Ovary (tissue), 9 donors: ENCODE results near the gene MEMO1. TPM values are rescaled to one million over a fixed set of nuclear protein-coding genes. Genes with fewer than 3 reads are reported as not detected.
A peak's percentile ranks its signal among the peaks of the same experiment; 100 is the strongest.
"Not testable (repeated sequence)": the region's sequence is repeated elsewhere in the genome, so short reads cannot be mapped to it uniquely, and the experiment has no call there.

Source experiments
- DNase-seq, 5 donors: peaks; one replicate each; pipeline ENCODE4 v3.0.0-alpha.2; 2019 to 2020
- H3K27ac ChIP-seq, 2 donors: fragments of 200-600 bp; one replicate each; pipeline versions ENCODE4 v1.5.1 to v1.8.0; 2019 to 2022
- H3K27me3 ChIP-seq: fragments of 200-600 bp; one replicate; pipeline ENCODE4 v1.8.0; 2022
- H3K36me3 ChIP-seq: fragments of 200-600 bp; sonication (generic); one replicate; pipeline ENCODE4 v1.5.1; 2019
- H3K4me1 ChIP-seq: one replicate; pipeline ENCODE4 v1.8.1; 2013; ENCODE audit warnings: mild to moderate bottlenecking, moderate library complexity; ENCODE audit not compliant: insufficient read depth
- H3K4me3 ChIP-seq: fragments of 200-600 bp; sonication (generic); one replicate; pipeline ENCODE4 v1.5.1; 2017
- H3K9me3 ChIP-seq, 2 donors: fragments of 200-600 bp in 1 of 2; sonication (generic) in 1 of 2; one replicate each; pipeline versions ENCODE4 v1.5.1 to v1.8.1; 2013 to 2019; ENCODE audit warnings: mild to moderate bottlenecking in 1 of 2, moderate library complexity in 1 of 2
- EP300 ChIP-seq: sonication (generic); formaldehyde crosslinking; IDR thresholded peaks from one replicate; pipeline ENCODE4 v1.6.1; 2017; ENCODE audit warnings: antibody characterized with exemption
- POLR2A ChIP-seq: fragments of 450-650 bp; IDR thresholded peaks from one replicate; pipeline ENCODE4 v1.6.1; 2017; ENCODE audit warnings: antibody characterized with exemption, mild to moderate bottlenecking, moderate library complexity
- WGBS, 3 donors: extraction: QIAGEN DNeasy Blood & Tissue Kit in 1 of 3; methylation state at CpG; one replicate each; pipeline versions ENCODE4 v1.1.5 to v1.1.7; 2013 to 2017; 5-methylcytosine and 5-hydroxymethylcytosine counted together
- intact Hi-C, 4 donors: fragments of 100-400 bp; cut with DNase I; formaldehyde crosslinking; loops; one replicate each; pipeline versions ENCODE4 v1.11.0 to v1.15.1; 2022 to 2023
- polyA plus RNA-seq, 2 donors: library from polyadenylated mRNA; stranded (reverse); fragments of 200-250 nt in 1 of 2; fragments of 350-450 nt in 1 of 2; fragmentation: Illumina TruSeq in 1 of 2; extraction: RNeasy Lipid Tissue Mini Kit (QIAGEN cat#74804) in 1 of 2; gene quantifications; one replicate each; pipeline ENCODE4 v1.2.3, GENCODE V29; 2013 to 2014
- total RNA-seq, 7 donors: library from RNA; depleted of rRNA in 2 of 7; stranded (reverse); fragments of >200 nt in 2 of 7; fragmentation: NEBNext Ultra II Directional in 3 of 7; extraction: Animal tissue kit (Norgen Biotek cat#: 25700) in 3 of 7; gene quantifications; one replicate each; pipeline versions ENCODE4 v1.1.0 to v1.2.4, GENCODE V29; 2016 to 2023
- TF ChIP-seq, protein P1 (sequence below), 3 donors: fragments of 450-650 bp in 2 of 3; fragments of 200-600 bp in 1 of 3; IDR thresholded peaks; one replicate each; pipeline versions ENCODE4 v1.5.1 to v1.8.0; 2016 to 2022; ENCODE audit warnings: antibody characterized with exemption in 3 of 3, mild to moderate bottlenecking in 1 of 3
- donor health status: DM: no; HTN: no; CAD: no; lungs with moderate emphysema.
- donor health status: DM: no; HTN: no; CAD: no.
- donor health status: Bipolar disorder and iron deficiency.
- donor health status: DM: yes; HTN: yes; CAD: no.
- donor health status: DM: no; HTN: no; CAD: no.
- donor health status: DM: yes; HTN: yes; CAD: no.

Gene MEMO1
- total and polyA plus RNA-seq, 9 donors: 19.0 to 41.3 (median 28.9) TPM

- H3K27ac ChIP-seq: no peak overlapping the region
- TF ChIP-seq EP300: no peak
- TF ChIP-seq, protein P1, sequence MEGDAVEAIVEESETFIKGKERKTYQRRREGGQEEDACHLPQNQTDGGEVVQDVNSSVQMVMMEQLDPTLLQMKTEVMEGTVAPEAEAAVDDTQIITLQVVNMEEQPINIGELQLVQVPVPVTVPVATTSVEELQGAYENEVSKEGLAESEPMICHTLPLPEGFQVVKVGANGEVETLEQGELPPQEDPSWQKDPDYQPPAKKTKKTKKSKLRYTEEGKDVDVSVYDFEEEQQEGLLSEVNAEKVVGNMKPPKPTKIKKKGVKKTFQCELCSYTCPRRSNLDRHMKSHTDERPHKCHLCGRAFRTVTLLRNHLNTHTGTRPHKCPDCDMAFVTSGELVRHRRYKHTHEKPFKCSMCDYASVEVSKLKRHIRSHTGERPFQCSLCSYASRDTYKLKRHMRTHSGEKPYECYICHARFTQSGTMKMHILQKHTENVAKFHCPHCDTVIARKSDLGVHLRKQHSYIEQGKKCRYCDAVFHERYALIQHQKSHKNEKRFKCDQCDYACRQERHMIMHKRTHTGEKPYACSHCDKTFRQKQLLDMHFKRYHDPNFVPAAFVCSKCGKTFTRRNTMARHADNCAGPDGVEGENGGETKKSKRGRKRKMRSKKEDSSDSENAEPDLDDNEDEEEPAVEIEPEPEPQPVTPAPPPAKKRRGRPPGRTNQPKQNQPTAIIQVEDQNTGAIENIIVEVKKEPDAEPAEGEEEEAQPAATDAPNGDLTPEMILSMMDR (IDR thresholded peaks at IDR 0.05): no peak
- no peak for TF ChIP-seq POLR2A
Measured at GRCh38 chr2:32051836-32052439, 41.1 kb upstream of the MEMO1 start.

DNA sequence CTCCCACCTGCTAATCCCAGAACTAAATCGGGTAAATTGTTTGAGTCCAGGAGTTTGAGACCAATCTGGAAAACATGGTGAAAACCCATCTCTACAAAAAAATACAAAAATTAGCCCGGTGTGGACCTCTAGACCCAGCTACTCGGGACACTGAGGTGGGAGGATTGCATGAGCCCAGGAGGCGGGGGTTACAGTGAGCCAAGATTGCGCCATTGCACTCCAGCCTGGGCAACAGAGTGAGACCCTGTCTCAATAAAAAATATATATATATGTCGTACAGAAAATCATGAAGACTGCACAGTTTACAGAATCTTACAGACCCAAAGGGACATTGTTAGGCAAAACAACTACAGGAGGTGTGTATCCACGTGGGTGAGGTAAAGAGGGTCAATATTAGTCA lies 32.8 kb upstream of the MEMO1 start:
- 67 to 78% (median 73%) methylated on average over 7 of the region's 7 CpGs for WGBS, 3 donors
- no peaks in the 10 kb centered on the region for H3K36me3 ChIP-seq
- peaks cover 4% of the 10 kb centered on the region for H3K4me1 ChIP-seq
- DNase-seq: no peak
- no peak overlapping the region for H3K27ac ChIP-seq
- H3K27me3 ChIP-seq: no peaks in the 10 kb centered on the region
- intact Hi-C loops: no loop called here
- TF ChIP-seq, protein P1 (IDR thresholded peaks at IDR 0.05): no peak
- no peak for TF ChIP-seq EP300
- TF ChIP-seq POLR2A: no peak
- no peak overlapping the region for H3K4me3 ChIP-seq
- H3K9me3 ChIP-seq: no peaks in the 10 kb centered on the region

More at GRCh38 chr2:32051836-32052439, 41.1 kb upstream of the MEMO1 start:
- H3K36me3 ChIP-seq: no peaks in the 10 kb centered on the region
- H3K27me3 ChIP-seq: no peaks in the 10 kb centered on the region
- DNase-seq: no peak
- no peaks in the 10 kb centered on the region for H3K4me1 ChIP-seq
- H3K9me3 ChIP-seq: no peaks in the 10 kb centered on the region
- H3K4me3 ChIP-seq: no peak overlapping the region
- 94 to 97% (median 94%) methylated on average over 11 of the region's 11 CpGs for WGBS, 3 donors
- intact Hi-C loops: no loop called here

- H3K4me3 ChIP-seq: peak within 1 kb of the TSS; percentile 99
- H3K36me3 ChIP-seq: no peaks in the 10 kb centered on the region
- 0 to 1% (median 0%) methylated on average over 43 of the region's 43 CpGs for WGBS, 3 donors
- DNase-seq: peak; percentile 89 to 94 (median 92)
- peak within 1 kb of the TSS; percentile 65 to 80 for H3K27ac ChIP-seq
- intact Hi-C loops: no loop called here
- H3K9me3 ChIP-seq: no peaks in the 10 kb centered on the region
- peaks cover 5% of the 10 kb centered on the region for H3K4me1 ChIP-seq
- no peaks in the 10 kb centered on the region for H3K27me3 ChIP-seq
- TF ChIP-seq, protein P1 (IDR thresholded peaks at IDR 0.05): no peak
- TF ChIP-seq POLR2A: peak; percentile 76
- TF ChIP-seq EP300: no peak
Measured at GRCh38 chr2:32039447-32040219, 28.8 kb upstream of the MEMO1 start, which contains the start of gene DPY30. Gene DPY30 (minus strand): TSS chr2:32039805. CDS start chr2:32039456, 349 bp downstream.

DNA sequence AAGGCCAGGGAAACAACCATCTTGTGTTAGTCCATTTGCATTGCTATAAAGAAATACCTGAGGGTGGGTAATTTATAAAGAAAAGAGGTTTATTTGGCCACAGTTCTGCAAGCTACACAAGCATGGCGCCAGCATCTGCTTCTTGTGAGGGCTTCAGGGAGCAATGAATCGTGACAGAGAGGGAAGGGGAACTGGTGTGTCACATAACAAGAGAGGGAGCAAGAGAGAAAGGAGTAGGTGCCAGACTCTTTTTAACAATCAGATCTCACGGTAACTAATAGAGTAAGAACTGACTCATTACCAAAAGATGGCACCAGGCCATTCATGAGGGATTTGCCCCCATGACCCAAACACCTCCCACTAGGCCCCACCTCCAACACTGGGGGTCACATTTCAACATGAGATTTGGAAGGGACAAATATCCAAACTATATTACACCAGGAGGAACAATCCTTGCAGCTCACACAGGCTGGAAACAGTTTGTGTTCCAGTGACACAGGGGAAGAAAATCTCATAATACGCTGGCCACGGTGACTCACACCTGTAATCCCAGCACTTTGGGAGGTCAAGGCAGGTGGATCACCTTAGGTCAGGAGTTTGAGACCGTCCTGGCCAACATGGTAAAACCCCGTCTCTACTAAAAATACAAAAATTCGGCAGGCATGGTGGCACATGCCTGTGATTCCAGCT lies 23.5 kb upstream of the MEMO1 start:
- H3K36me3 ChIP-seq, H3K9me3 ChIP-seq, DNase-seq, H3K27ac ChIP-seq, H3K4me3 ChIP-seq, H3K27me3 ChIP-seq, H3K4me1 ChIP-seq, intact Hi-C loops: not testable (repeated sequence)
- 89 to 93% (median 92%) methylated on average over 8 of the region's 8 CpGs for WGBS, 3 donors

- H3K27ac ChIP-seq, intact Hi-C loops, DNase-seq, H3K4me3 ChIP-seq, H3K27me3 ChIP-seq, H3K36me3 ChIP-seq, H3K4me1 ChIP-seq, H3K9me3 ChIP-seq: not testable (repeated sequence)
- WGBS, 3 donors: 95 to 98% (median 98%) methylated on average over 9 of the region's 9 CpGs
Measured at GRCh38 chr2:32018789-32019482, 8.1 kb upstream of the MEMO1 start.
